ENCODE data around the gene SST. TPM values are rescaled to one million over a fixed set of nuclear protein-coding genes. Genes with fewer than 3 reads are reported as not detected.
A peak's percentile ranks its signal among the peaks of the same experiment; 100 is the strongest.
"Not testable (repeated sequence)": the region's sequence is repeated elsewhere in the genome, so short reads cannot be mapped to it uniquely, and the experiment has no call there.

The SST gene
- total RNA-seq, 2 donors from 2014 or later: not detected

- Mint-ChIP-seq H3K9me3 (no peaks in the 10 kb centered on the region), H3K27ac (no peak overlapping the region), H3K36me3 (no peaks in the 10 kb centered on the region)
- ATAC-seq (no peak), DNase-seq (ENCODE audit: low spot score in 2 of 2) (no peak)
Measured at GRCh38 chr3:187693431-187693830, 23.2 kb upstream of the SST start.

DNA sequence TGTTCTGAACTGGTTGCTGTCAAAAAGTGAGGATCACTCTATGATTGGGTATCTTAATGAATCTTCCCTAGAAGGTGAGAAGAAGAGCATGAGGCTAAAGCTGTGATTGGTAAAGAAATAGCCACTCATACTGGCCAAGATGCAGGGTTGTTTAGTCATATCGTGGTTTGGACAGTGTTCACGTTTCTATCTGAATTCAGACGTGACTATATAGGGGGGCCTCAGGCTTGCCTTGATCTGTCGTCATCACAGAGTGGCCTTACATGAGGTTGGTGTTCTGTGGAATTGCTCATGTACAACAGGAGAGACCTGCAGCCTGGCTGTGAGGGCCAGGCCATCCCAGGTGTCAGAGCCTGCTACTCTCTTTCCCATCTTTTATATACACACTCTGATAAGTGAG, 19.8 kb upstream of the SST start:
- Mint-ChIP-seq H3K9me3 (peaks cover 5 to 10% of the 10 kb centered on the region in 2 donors), H3K27ac (no peak overlapping the region), H3K36me3 (peaks cover 6 to 11% of the 10 kb centered on the region in 2 donors)
- ATAC-seq: no peak
- no peak for DNase-seq (ENCODE audit: low spot score in 2 of 2)

GRCh38 chr3:187686621-187687273, 16.6 kb upstream of the SST start:
- Mint-ChIP-seq H3K27ac (no peak overlapping the region), H3K36me3 (peaks cover 6 to 11% of the 10 kb centered on the region in 2 donors), H3K9me3 (peaks cover 8 to 10% of the 10 kb centered on the region in 2 donors)
- DNase-seq (ENCODE audit: low spot score in 2 of 2): no peak
- ATAC-seq: no peak

- no peak for ATAC-seq
- peaks cover 6 to 11% of the 10 kb centered on the region in 2 donors for H3K36me3 Mint-ChIP-seq
- no peak for DNase-seq (ENCODE audit: low spot score in 2 of 2)
- no peak overlapping the region for H3K27ac Mint-ChIP-seq
- peaks cover 8 to 10% of the 10 kb centered on the region in 2 donors for H3K9me3 Mint-ChIP-seq
Measured at GRCh38 chr3:187685948-187686347, 15.8 kb upstream of the SST start.

GRCh38 chr3:187684880-187685279, 14.7 kb upstream of the SST start:
- Mint-ChIP-seq H3K9me3 (peaks cover 8 to 10% of the 10 kb centered on the region in 2 donors), H3K36me3 (peaks cover 6 to 11% of the 10 kb centered on the region in 2 donors), H3K27ac (peak overlapping the region in 1 of 2 donors; percentile 53)
- DNase-seq (ENCODE audit: low spot score in 2 of 2): no peak
- ATAC-seq: peak; percentile 81 to 83

- ATAC-seq (peak in 1 of 2 donors; percentile 58), DNase-seq (ENCODE audit: low spot score in 2 of 2) (no peak)
- Mint-ChIP-seq H3K36me3 (peaks cover 6 to 11% of the 10 kb centered on the region in 2 donors), H3K27ac (peak overlapping the region in 1 of 2 donors; percentile 53), H3K9me3 (peaks cover 8 to 10% of the 10 kb centered on the region in 2 donors)
Measured at GRCh38 chr3:187684444-187684843, 14.2 kb upstream of the SST start.

DNA sequence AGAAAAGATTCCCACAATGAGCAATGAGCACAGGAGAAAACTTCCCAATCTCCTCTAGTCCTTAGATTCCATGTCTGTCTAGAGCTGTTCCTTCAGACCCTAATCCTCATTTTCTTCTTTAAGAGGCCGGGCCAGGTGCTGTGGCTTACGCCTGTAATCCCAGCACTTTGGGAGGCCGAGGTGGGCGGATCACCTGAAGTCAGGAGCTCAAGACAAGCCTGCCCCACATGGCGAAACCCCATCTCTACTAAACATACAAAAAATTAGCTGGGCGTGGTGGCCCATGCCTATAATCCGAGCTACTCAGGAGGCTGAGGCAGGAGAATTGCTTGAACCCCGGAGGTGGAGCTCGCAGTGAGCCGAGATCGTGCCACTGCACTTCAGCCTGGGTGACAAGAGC, 11.6 kb upstream of the SST start:
- not testable (repeated sequence) for ATAC-seq; DNase-seq (ENCODE audit: low spot score in 2 of 2); H3K27ac Mint-ChIP-seq; H3K9me3 Mint-ChIP-seq
- peaks cover 6 to 11% of the 10 kb centered on the region in 2 donors for H3K36me3 Mint-ChIP-seq

- ATAC-seq: peak; percentile 61 to 78
- no peaks in the 10 kb centered on the region for H3K36me3 Mint-ChIP-seq
- peaks cover 0 to 3% of the 10 kb centered on the region in 2 donors for H3K9me3 Mint-ChIP-seq
Measured at GRCh38 chr3:187679638-187680396, 9.6 kb upstream of the SST start.

DNA sequence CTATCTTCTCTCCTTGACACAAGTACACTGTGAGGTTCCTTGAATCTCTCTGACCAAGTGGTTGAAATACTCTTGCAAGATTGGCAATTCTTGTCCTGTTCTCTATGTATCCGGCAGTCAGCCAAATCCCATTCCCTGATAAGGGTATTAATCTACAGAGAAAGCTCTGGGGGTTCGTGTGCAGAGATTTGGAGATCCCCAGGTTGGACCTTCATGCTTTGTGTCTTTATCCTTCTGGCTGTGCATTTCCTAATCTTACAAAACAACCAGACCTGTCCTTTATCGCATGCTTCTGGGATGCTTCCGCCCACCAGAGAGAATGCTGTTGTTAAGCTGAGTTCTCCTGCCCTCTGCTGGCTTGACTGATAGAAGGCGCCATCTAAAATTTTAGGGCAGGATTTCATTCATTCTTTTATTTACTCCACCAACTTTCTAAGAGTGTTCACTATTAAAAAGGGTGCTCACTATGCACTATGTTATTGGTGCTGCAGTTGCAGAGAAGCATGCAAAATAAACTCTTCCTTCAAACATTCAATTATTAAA, 8.6 kb upstream of the SST start:
- H3K36me3 Mint-ChIP-seq: no peaks in the 10 kb centered on the region
- DNase-seq (ENCODE audit: low spot score in 2 of 2): peak in 1 of 2 donors; percentile 38
- peaks cover 0 to under 1% of the 10 kb centered on the region in 2 donors for H3K9me3 Mint-ChIP-seq
- H3K27ac Mint-ChIP-seq: no peak overlapping the region
- ATAC-seq: peak in 1 of 2 donors; percentile 66

More at GRCh38 chr3:187679638-187680396, 9.6 kb upstream of the SST start:
- DNase-seq (ENCODE audit: low spot score in 2 of 2): peak; percentile 63 to 76
- no peak overlapping the region for H3K27ac Mint-ChIP-seq

DNA sequence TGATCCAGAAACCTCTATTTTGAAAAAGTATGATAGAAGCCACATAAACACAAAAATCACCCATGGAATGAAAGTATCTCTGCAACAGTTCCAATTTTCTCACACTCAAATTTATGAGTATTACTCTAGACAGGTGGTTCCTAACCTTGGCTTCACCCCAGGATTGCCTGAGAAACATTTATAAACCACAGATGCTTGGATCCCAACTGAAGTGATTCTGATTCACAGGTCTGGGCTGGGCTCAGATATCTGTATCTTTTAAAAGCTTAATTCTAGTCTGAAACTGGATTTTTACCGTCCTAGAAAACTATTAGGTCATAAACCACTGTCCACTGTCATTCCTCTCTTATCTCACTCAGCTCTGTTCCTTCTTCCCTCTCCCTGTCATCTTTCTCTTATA, 7.4 kb upstream of the SST start:
- Mint-ChIP-seq H3K27ac (no peak overlapping the region), H3K36me3 (no peaks in the 10 kb centered on the region), H3K9me3 (no peaks in the 10 kb centered on the region)
- no peak for ATAC-seq
- DNase-seq (ENCODE audit: low spot score in 2 of 2): no peak

DNA sequence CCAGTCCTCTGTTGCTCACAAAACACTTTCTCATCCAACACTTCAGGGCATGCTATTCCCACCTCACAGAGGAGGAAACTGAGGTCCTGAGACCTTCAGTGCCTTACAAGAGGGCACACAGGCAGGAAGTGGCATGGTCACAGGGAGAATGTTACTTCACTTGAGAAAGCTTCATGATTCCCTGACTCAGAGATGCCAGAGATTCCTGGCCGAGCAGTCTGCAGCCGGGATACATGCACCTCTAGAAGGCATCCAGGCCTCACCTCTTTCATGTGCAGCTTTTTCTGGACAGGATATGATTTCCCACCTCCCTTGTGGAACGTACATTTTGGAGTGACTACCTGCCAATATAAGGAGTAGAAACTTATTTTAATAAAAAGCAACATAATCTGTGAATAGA, 2.8 kb upstream of the SST start:
- Mint-ChIP-seq H3K36me3 (peaks cover 0 to 6% of the 10 kb centered on the region in 2 donors), H3K9me3 (no peaks in the 10 kb centered on the region), H3K27ac (no peak overlapping the region)
- ATAC-seq (no peak), DNase-seq (ENCODE audit: low spot score in 2 of 2) (no peak)

- Mint-ChIP-seq H3K36me3 (peaks cover 0 to 6% of the 10 kb centered on the region in 2 donors), H3K27ac (no peak overlapping the region), H3K9me3 (no peaks in the 10 kb centered on the region)
- no peak for DNase-seq (ENCODE audit: low spot score in 2 of 2)
- no peak for ATAC-seq
Measured at GRCh38 chr3:187667526-187667925, 2.7 kb downstream of the SST start.

GRCh38 chr3:187665764-187666402, 4.3 kb downstream of the SST start:
- H3K27ac Mint-ChIP-seq: no peak overlapping the region
- peak in 1 of 2 donors; percentile 56 for ATAC-seq
- H3K36me3 Mint-ChIP-seq: peaks cover 0 to 6% of the 10 kb centered on the region in 2 donors
- no peak for DNase-seq (ENCODE audit: low spot score in 2 of 2)
- H3K9me3 Mint-ChIP-seq: no peaks in the 10 kb centered on the region

DNA sequence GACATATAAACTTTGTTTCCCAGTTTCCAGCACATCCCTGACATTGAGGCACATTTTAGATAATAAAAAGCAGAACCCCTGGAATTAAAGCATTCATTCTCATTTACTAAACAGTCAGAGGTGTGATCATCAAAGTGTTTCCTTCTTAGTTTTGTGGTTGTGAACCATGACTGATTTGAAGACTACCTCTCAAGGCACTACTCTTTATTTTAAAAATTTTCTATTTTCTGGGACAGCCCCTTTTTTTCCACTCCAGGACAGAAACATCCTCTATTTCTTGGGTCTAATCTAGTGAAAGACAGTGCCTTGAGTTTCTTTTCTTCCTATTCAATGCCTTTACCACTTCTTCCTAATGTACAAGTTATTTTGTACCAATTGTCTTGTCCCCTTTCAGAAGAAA, 5.2 kb downstream of the SST start:
- DNase-seq (ENCODE audit: low spot score in 2 of 2): no peak
- ATAC-seq: peak; percentile 33 to 91
- Mint-ChIP-seq H3K36me3 (no peaks in the 10 kb centered on the region), H3K27ac (no peak overlapping the region), H3K9me3 (no peaks in the 10 kb centered on the region)

- no peak overlapping the region for H3K27ac Mint-ChIP-seq
- no peaks in the 10 kb centered on the region for H3K36me3 Mint-ChIP-seq
- DNase-seq (ENCODE audit: low spot score in 2 of 2) (no peak), ATAC-seq (no peak)
- no peaks in the 10 kb centered on the region for H3K9me3 Mint-ChIP-seq
Measured at GRCh38 chr3:187662848-187663409, 7.3 kb downstream of the SST start.

- Mint-ChIP-seq H3K36me3 (no peaks in the 10 kb centered on the region), H3K9me3 (no peaks in the 10 kb centered on the region), H3K27ac (no peak overlapping the region)
- ATAC-seq (no peak), DNase-seq (ENCODE audit: low spot score in 2 of 2) (no peak)
Measured at GRCh38 chr3:187661267-187661666, 8.9 kb downstream of the SST start.

- no peak for DNase-seq (ENCODE audit: low spot score in 2 of 2)
- Mint-ChIP-seq H3K9me3 (no peaks in the 10 kb centered on the region), H3K27ac (no peak overlapping the region), H3K36me3 (no peaks in the 10 kb centered on the region)
- ATAC-seq: peak in 1 of 2 donors; percentile 11
Measured at GRCh38 chr3:187651282-187651681, 18.9 kb downstream of the SST start.

Data from activated naive CD4-positive, alpha-beta T cell treated with anti-CD3 and anti-CD28 coated beads, Interleukin-2, amount 50 U/mL, for 72 hours (primary cell).